ENCODE measurements around the gene ZNF132.
"Not testable (repeated sequence)": the region's sequence is repeated elsewhere in the genome, so short reads cannot be mapped to it uniquely, and the experiment has no call there.

ZNF132 gene

DNA sequence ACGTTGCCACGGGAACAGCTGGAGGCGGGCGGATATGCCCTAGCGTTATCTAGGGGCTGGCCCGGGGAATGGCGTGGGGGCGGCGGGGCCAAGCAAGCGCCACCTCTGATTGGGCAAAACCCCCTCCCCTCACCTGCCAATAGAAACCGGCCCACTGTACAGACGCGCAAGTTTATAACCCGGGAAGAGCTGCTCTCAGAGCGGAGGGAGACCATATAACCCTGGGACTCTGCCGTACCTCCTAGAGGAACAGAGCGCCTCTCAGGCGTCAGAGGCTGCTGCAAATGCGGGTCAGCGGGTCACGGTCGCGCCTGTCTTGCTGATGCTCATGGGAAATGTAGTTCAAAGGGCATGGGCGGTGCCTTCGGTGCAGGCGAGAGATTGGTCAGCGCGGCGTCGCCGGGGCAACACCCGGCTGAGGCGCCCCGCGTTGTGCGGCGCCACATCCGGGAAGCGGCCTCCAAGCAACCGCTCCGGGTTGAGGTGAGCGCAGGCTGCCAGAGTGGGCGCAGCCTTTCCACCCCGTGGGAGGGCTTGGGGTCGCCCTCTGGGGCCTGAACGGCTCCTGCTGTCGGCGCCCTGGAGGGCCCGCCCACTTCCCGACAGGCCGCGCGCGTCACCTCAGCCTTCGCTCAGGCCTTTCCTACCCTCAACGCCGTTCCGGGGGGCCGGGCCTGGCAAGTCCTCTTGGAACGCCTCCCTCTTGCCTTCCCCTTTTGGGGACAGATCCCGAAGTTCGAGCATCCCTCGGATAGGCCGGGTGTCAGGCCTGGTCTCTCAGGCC is 36.0 kb upstream of the ZNF132 start, which contains the start of gene ZNF446:
TSS of gene ZNF446 (plus strand) at position 639 of the 784 bp plus-strand sequence. CDS start 867 bp downstream, outside the sequence.
- DNase-seq (ENCODE audit: insufficient read length) = peak; percentile 99
- TF ChIP-seq POLR2A (IDR thresholded peaks at IDR 0.05; ENCODE audit: low read depth, low read length) (peak; percentile 68; the same call in 1 of the 2 replicates), POLR2AphosphoS5 (IDR thresholded peaks at IDR 0.05; ENCODE audit: low read depth, low read length) (peak; percentile 18; the same call in 1 of the 2 replicates), TAF1 (IDR thresholded peaks at IDR 0.05; ENCODE audit: borderline replicate concordance, low read depth, low read length) (no peak)
- FAIRE-seq = peak; percentile 100

DNA sequence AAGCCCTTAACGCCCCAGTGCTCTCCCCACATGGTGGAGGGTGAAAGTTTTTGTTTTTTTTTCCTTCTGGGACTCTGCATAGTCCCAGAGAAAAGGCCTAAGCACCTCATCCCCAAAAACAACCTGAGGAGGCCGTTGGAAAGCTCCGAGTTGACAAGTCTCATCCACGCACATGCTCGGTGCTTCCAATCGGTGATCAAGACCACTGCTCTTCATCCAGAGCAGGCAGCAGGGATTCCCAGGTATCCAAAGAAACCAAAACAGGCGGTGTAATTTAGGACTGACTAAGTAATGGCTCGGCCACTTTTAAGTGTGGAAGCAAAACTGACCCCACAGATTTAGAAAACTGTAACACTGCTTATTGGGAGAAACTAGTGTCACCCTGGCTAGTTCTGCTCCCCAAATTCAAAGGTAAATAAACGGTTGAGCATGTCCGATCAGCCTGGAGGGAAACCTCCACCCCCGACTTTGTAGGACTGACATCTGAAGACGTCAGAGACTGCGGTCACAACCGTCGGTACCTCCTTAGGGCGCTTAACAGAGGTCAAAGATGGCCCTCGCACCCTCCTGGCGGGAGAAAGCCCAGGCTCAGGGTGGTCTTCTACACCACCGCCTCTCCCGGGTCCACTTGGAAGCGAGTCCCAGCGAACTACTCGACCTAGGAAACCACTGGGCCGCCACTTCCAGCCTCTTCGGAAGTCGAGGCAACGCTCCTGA is 35.2 kb upstream of the ZNF132 start:
- peak; percentile 5 for FAIRE-seq
- TF ChIP-seq POLR2AphosphoS5 (IDR thresholded peaks at IDR 0.05; ENCODE audit: low read depth, low read length) = no peak
- TF ChIP-seq POLR2A (IDR thresholded peaks at IDR 0.05; ENCODE audit: low read depth, low read length) = no peak; the same call in 1 of the 2 replicates
- no peak for TF ChIP-seq TAF1 (IDR thresholded peaks at IDR 0.05; ENCODE audit: borderline replicate concordance, low read depth, low read length)
- DNase-seq (ENCODE audit: insufficient read length) = no peak

- TF ChIP-seq POLR2A (IDR thresholded peaks at IDR 0.05; ENCODE audit: low read depth, low read length) (no peak; the same call in 1 of the 2 replicates), POLR2AphosphoS5 (IDR thresholded peaks at IDR 0.05; ENCODE audit: low read depth, low read length) (no peak), TAF1 (IDR thresholded peaks at IDR 0.05; ENCODE audit: borderline replicate concordance, low read depth, low read length) (no peak)
- FAIRE-seq (no peak), DNase-seq (ENCODE audit: insufficient read length) (no peak)
These were observed 34.5 kb upstream of the ZNF132 start for GRCh38 chr19:58474291-58474996.

GRCh38 chr19:58473775-58474174 is 33.8 kb upstream of the ZNF132 start:
- DNase-seq (ENCODE audit: insufficient read length) (no peak), FAIRE-seq (no peak)
- TF ChIP-seq TAF1 (IDR thresholded peaks at IDR 0.05; ENCODE audit: borderline replicate concordance, low read depth, low read length) = no peak
- no peak for TF ChIP-seq POLR2AphosphoS5 (IDR thresholded peaks at IDR 0.05; ENCODE audit: low read depth, low read length)
- TF ChIP-seq POLR2A (IDR thresholded peaks at IDR 0.05; ENCODE audit: low read depth, low read length) = no peak

- no peak for DNase-seq (ENCODE audit: insufficient read length)
- TF ChIP-seq TAF1 (IDR thresholded peaks at IDR 0.05; ENCODE audit: borderline replicate concordance, low read depth, low read length) (no peak), POLR2AphosphoS5 (IDR thresholded peaks at IDR 0.05; ENCODE audit: low read depth, low read length) (no peak), POLR2A (IDR thresholded peaks at IDR 0.05; ENCODE audit: low read depth, low read length) (no peak)
- FAIRE-seq = no peak
These were observed 31.8 kb upstream of the ZNF132 start for GRCh38 chr19:58471736-58472135.

GRCh38 chr19:58470837-58471543 is 31.0 kb upstream of the ZNF132 start:
- not testable (repeated sequence) for FAIRE-seq; DNase-seq (ENCODE audit: insufficient read length)

DNA sequence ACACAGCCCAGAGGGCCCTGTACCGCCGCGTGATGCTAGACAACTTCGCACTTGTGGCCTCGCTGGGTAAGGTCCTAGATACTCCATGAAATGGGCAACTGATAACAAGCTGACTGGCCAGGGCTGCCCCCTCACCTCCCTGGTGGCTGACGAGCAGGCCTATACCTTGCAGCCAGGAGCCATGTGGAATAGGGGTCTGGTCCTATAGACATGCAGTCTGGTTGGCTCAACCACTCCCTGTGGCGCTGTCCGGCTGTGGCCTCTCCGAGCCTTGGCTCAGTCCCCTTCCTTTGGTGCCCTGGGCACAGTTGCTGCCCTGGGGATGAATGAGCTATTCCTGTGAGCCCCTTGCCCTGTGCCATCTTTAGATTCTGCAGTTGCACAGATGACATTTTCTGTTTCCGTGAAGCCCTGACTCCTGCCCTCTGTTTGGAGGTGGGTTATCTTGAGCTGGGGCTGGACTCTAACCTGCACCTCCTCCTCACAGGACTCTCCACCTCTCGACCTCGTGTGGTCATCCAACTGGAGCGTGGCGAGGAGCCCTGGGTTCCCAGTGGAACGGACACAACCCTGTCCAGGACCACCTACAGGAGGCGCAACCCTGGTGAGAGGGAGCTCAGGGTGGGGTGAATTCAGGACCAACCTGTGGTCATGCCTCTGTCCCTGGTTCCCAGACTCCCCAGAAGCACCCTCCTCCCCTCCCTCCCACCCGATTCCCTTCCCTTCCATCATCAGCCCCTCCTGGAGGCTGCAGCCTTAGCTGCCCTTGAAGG is 29.5 kb upstream of the ZNF132 start:
- TF ChIP-seq POLR2AphosphoS5 (IDR thresholded peaks at IDR 0.05; ENCODE audit: low read depth, low read length) (no peak), TAF1 (IDR thresholded peaks at IDR 0.05; ENCODE audit: borderline replicate concordance, low read depth, low read length) (no peak), POLR2A (IDR thresholded peaks at IDR 0.05; ENCODE audit: low read depth, low read length) (no peak)
- no peak for FAIRE-seq
- no peak for DNase-seq (ENCODE audit: insufficient read length)

- no peak for TF ChIP-seq TAF1 (IDR thresholded peaks at IDR 0.05; ENCODE audit: borderline replicate concordance, low read depth, low read length)
- TF ChIP-seq POLR2AphosphoS5 (IDR thresholded peaks at IDR 0.05; ENCODE audit: low read depth, low read length) = no peak
- TF ChIP-seq POLR2A (IDR thresholded peaks at IDR 0.05; ENCODE audit: low read depth, low read length) = no peak
- DNase-seq (ENCODE audit: insufficient read length) = no peak
- FAIRE-seq = no peak
These were observed 28.4 kb upstream of the ZNF132 start for GRCh38 chr19:58468216-58468839.

DNA sequence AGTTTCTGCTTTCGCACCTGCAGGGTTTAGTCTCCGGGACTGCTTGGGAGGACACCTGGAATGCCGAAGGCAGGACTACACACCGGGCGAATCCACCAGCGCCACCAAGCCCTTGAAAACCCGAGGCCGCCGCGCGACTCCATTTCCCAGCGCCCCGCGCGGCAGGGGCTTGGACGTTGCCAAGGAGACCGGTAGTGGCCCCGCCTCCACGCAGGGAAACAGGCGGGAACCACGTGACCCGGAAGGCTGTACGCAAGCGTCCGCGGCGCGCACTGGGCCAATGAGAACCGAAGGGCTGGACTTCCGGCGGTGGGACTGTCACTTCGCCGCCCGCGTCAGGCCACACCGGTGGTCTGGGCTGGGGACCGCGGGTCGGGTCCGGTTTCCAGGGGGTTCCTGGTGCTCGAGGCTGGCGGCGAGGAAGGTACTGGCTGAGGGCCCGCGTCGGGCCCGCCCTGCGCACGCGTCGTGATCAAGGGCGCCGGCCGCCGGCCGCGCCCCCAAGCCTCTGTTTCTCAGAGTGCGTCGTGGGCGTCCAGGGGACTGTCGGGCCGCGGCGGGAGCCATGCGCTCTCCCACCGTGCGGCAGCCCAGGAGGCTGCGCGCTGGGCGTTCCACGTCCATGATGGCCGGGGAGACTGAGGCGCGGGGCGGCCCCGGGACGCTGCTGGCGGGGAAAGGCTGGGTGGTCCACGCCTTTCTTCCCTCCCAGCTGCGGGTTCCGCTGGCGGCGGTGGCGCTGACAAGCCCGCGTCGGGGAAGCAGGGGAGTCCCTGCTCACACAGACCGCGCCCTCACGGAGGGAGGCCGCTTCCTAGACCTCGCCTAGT is 27.0 kb upstream of the ZNF132 start, which contains the start of gene ZNF324:
TSS of gene ZNF324 (plus strand) at position 321 of the 830 bp plus-strand sequence. CDS start 2,106 bp downstream, outside the sequence.
- DNase-seq (ENCODE audit: insufficient read length) (peak; percentile 98), FAIRE-seq (peak; percentile 97)
- TF ChIP-seq TAF1 (IDR thresholded peaks at IDR 0.05; ENCODE audit: borderline replicate concordance, low read depth, low read length) = peak; percentile 55
- TF ChIP-seq POLR2A (IDR thresholded peaks at IDR 0.05; ENCODE audit: low read depth, low read length) = peak; percentile 84
- TF ChIP-seq POLR2AphosphoS5 (IDR thresholded peaks at IDR 0.05; ENCODE audit: low read depth, low read length) = peak; percentile 74

Measured in GM12892 (cell line).